ENCODE results near the gene QDPR. TPM values are rescaled to one million over a fixed set of nuclear protein-coding genes. Genes with fewer than 3 reads are reported as not detected.

Gene QDPR
- total RNA-seq, 2 experiments from 2014 or later: 31.5 to 31.6 TPM

DNA sequence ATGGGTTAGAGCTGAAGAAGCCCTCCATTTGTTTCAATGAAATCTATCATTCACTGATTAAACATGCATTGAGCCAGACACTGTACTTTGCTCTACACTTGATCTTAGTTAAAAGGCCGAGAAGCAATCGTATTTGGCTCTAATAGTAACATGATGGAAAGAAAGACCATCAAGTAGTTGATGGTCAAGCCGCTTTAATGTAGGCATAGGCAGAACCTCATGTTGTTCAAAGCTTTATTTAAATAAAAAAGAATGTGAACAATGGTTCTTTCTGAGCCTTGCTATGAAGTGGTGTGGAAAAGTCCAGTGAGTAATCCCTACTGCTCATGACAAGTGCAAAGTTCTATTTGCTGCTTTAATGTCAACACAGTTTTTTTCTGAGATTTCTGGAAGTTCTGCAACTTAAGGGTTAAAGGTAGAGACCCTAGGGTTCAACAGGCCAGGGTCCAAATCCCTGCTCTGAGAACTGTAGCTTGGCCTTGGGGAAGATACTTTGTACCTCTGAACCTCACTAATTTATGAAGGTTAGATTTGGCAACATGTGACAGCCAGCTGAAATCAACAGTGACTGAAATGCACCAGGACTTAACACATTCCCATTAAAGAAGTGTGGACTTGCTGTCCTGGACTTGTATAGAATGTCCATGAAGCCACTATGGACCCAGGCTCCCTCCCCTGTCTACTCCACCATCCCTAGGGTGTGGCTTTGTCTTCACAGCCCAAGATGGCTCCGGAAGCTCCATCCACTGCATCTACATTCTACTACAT, 47.2 kb upstream of the QDPR start:
- H3K36me3 Mint-ChIP-seq (ENCODE audit: low read depth): no peaks in the 10 kb centered on the region
- H3K27me3 Mint-ChIP-seq: peaks cover 6% of the 10 kb centered on the region
- intact Hi-C loops (cut with micrococcal nuclease): no loop called here
- H3K9me3 Mint-ChIP-seq: no peaks in the 10 kb centered on the region
- H3K4me1 Mint-ChIP-seq (ENCODE audit: low read depth): no peaks in the 10 kb centered on the region
- no peak overlapping the region for H3K4me3 Mint-ChIP-seq
- ChIA-PET POLR2A (no interaction called here), CTCF (interaction anchor here (4.0 kb wide), 1 partner anchor 10 kb away, joined by 18 read pairs; no protein-coding TSS in a partner anchor)
- ATAC-seq (no peak), DNase-seq (no peak)
- TF ChIP-seq, protein P1, sequence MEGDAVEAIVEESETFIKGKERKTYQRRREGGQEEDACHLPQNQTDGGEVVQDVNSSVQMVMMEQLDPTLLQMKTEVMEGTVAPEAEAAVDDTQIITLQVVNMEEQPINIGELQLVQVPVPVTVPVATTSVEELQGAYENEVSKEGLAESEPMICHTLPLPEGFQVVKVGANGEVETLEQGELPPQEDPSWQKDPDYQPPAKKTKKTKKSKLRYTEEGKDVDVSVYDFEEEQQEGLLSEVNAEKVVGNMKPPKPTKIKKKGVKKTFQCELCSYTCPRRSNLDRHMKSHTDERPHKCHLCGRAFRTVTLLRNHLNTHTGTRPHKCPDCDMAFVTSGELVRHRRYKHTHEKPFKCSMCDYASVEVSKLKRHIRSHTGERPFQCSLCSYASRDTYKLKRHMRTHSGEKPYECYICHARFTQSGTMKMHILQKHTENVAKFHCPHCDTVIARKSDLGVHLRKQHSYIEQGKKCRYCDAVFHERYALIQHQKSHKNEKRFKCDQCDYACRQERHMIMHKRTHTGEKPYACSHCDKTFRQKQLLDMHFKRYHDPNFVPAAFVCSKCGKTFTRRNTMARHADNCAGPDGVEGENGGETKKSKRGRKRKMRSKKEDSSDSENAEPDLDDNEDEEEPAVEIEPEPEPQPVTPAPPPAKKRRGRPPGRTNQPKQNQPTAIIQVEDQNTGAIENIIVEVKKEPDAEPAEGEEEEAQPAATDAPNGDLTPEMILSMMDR (IDR thresholded peaks at IDR 0.05): no peak
- no peak overlapping the region for H3K27ac Mint-ChIP-seq

DNA sequence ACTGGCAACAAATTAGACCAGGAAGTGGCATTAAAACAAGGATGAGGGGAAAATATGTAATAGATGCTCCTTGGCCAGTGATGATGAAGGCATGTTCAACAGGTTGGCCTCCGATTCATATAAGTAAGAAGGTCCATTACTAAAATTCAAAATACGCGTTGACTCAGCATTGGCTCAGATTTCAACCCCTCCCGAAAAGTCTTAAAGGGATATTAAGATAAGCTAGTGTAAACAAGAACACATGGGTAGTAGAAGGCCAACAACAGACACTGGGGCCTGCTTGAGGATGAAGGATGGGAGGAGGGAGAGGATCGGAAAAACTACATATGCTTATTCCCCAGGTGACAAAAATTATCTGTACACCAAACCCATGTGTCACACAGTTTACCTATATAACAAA, 46.0 kb upstream of the QDPR start:
- CTCF ChIA-PET: interaction anchor here (1.0 to 4.0 kb wide), 3 partner anchors 9 to 78 kb away, joined by 4 to 18 read pairs (median 4); no protein-coding TSS in a partner anchor
- DNase-seq: no peak
- TF ChIP-seq, protein P1 (IDR thresholded peaks at IDR 0.05): no peak
- intact Hi-C loops (cut with micrococcal nuclease): no loop called here
- Mint-ChIP-seq H3K27me3 (peaks cover 9% of the 10 kb centered on the region), H3K4me3 (no peak overlapping the region), H3K9me3 (no peaks in the 10 kb centered on the region), H3K36me3 (ENCODE audit: low read depth) (no peaks in the 10 kb centered on the region), H3K4me1 (ENCODE audit: low read depth) (no peaks in the 10 kb centered on the region), H3K27ac (no peak overlapping the region)
- no peak for ATAC-seq
- POLR2A ChIA-PET: interaction anchor here (1.0 kb wide), 1 partner anchor 20 kb away, joined by 3 read pairs; no protein-coding TSS in a partner anchor

DNA sequence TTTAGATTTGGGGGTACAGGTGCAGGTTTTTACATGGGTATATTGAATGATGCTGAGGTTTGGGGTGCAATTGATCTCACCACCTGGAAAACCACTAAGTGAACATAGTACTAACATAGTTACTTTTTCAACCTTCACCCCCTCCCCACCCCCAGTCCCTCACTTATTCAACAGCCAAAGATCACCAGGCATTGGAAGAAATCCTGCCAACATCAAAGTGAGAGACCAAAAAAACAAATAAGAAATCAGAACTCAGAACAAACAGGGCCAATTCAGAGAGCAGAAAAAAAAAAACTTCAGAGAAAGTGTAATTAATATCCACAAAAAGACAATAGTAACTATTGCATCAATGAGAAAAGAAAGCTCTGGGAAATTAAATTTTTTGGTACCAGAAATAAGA, 44.6 kb upstream of the QDPR start:
- Mint-ChIP-seq H3K27ac (no peak overlapping the region), H3K4me3 (no peak overlapping the region), H3K36me3 (ENCODE audit: low read depth) (no peaks in the 10 kb centered on the region), H3K4me1 (ENCODE audit: low read depth) (no peaks in the 10 kb centered on the region), H3K27me3 (peaks cover 13% of the 10 kb centered on the region), H3K9me3 (no peaks in the 10 kb centered on the region)
- intact Hi-C loops (cut with micrococcal nuclease): no loop called here
- ChIA-PET CTCF (interaction anchor here (1.2 to 1.4 kb wide), 2 partner anchors 9 to 79 kb away, joined by 4 read pairs; no protein-coding TSS in a partner anchor), POLR2A (no interaction called here)
- ATAC-seq (no peak), DNase-seq (no peak)
- TF ChIP-seq, protein P1 (IDR thresholded peaks at IDR 0.05): no peak

DNA sequence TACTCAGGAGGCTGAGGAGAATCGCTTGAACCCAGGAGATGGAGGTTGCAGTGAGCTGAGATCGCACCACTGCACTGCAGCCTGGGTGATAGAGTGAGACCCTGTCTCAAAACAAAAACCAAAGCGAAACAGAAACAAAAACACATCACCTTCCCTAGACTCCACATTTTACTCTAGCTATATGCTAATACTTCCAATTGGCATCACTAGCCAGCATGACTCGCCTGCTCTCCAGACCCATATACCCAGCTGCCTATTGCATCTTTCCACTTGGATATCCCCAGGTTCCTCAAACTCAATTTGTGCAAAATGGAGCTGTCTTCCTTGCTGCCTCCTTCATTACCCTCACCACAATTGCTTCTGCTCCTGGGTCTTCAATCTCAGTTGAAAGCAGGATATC, 42.7 kb upstream of the QDPR start:
- Mint-ChIP-seq H3K27me3 (peaks cover 13% of the 10 kb centered on the region), H3K36me3 (ENCODE audit: low read depth) (no peaks in the 10 kb centered on the region), H3K4me3 (no peak overlapping the region), H3K4me1 (ENCODE audit: low read depth) (no peaks in the 10 kb centered on the region), H3K27ac (no peak overlapping the region), H3K9me3 (no peaks in the 10 kb centered on the region)
- ATAC-seq (no peak), DNase-seq (no peak)
- ChIA-PET CTCF (interaction anchor here (1.0 kb wide), 1 partner anchor 78 kb away, joined by 4 read pairs; no protein-coding TSS in a partner anchor), POLR2A (no interaction called here)
- TF ChIP-seq, protein P1 (IDR thresholded peaks at IDR 0.05): no peak
- intact Hi-C loops (cut with micrococcal nuclease): no loop called here

DNA sequence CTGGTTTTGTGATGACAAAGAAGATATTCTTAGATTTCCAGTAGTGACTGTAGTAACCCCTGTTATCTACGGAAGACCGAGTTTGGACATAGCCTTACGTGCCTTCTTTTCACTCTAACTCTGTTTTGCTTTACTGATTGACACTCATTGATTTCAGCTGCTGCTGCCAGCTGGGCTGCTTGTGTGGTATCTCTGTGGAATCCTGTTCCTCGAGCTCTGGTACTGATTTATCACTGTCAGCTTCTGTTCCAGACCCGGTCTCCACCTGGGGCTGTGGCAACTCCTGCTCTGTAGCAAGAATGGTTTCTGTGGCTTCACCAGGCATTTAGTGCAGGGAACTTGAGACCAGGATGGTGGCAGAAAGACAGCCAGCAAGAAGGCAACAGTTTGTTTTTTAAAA, 40.5 kb upstream of the QDPR start:
- ChIA-PET CTCF (interaction anchor here (1.5 kb wide), 1 partner anchor 85 kb away, joined by 4 read pairs; no protein-coding TSS in a partner anchor), POLR2A (no interaction called here)
- TF ChIP-seq, protein P1 (IDR thresholded peaks at IDR 0.05): no peak
- Mint-ChIP-seq H3K36me3 (ENCODE audit: low read depth) (no peaks in the 10 kb centered on the region), H3K27ac (no peak overlapping the region), H3K4me3 (no peak overlapping the region), H3K9me3 (no peaks in the 10 kb centered on the region), H3K27me3 (peaks cover 13% of the 10 kb centered on the region), H3K4me1 (ENCODE audit: low read depth) (peaks cover 3% of the 10 kb centered on the region)
- ATAC-seq (no peak), DNase-seq (no peak)
- intact Hi-C loops (cut with micrococcal nuclease): no loop called here

Measured in activated CD8-positive, alpha-beta T cell treated with anti-CD3 and anti-CD28 coated beads for 36 hours (primary cell).